HEK293T (cell line): Measurements from ENCODE around the gene PKD1L1.
"Not testable (repeated sequence)": the region's sequence is repeated elsewhere in the genome, so short reads cannot be mapped to it uniquely, and the experiment has no call there.

Experiments
- CTCF ChIA-PET: fragments of 350-600 bp; formaldehyde crosslinking; extraction: SDS; loops from one replicate; lab custom pipeline; 2021; ENCODE audit warnings: antibody characterized with exemption, inconsistent platforms; lab: Yijun Ruan, JAX
- POLR2A ChIA-PET: fragments of 350-600 bp; formaldehyde crosslinking; extraction: SDS; loops from one replicate; lab custom pipeline; 2020; ENCODE audit warnings: antibody characterized with exemption, inconsistent platforms; lab: Yijun Ruan, JAX
- DNase-seq: peaks from one replicate; pipeline ENCODE4 v3.0.0; 2012; ENCODE audit warnings: mixed read lengths; ENCODE audit errors: extremely low spot score
- ARNT ChIP-seq: fragments of 450-650 bp; IDR thresholded peaks from 2 replicates; pipeline ENCODE4 v1.6.1; 2017; ENCODE audit warnings: mild to moderate bottlenecking
- BHLHE40 ChIP-seq: fragments of 450-650 bp; IDR thresholded peaks from 2 replicates; pipeline ENCODE4 v1.6.1; 2016; ENCODE audit warnings: mild to moderate bottlenecking, moderate library complexity, borderline replicate concordance
- CTBP1 ChIP-seq: fragments of 450-650 bp; IDR thresholded peaks from 2 replicates; pipeline ENCODE4 v1.6.1; 2016; ENCODE audit warnings: borderline replicate concordance
- ELF4 ChIP-seq: fragments of 450-650 bp; IDR thresholded peaks from 2 replicates; pipeline ENCODE4 v1.6.1; 2017; ENCODE audit warnings: antibody characterized with exemption
- FOXA1 ChIP-seq: fragments of 450-650 bp; IDR thresholded peaks from 2 replicates; pipeline ENCODE4 v1.6.1; 2016; ENCODE audit warnings: mild to moderate bottlenecking
- FOXK2 ChIP-seq: fragments of 450-650 bp; IDR thresholded peaks from 2 replicates; pipeline ENCODE4 v1.6.1; 2016; ENCODE audit warnings: mild to moderate bottlenecking
- FOXM1 ChIP-seq: fragments of 450-650 bp; IDR thresholded peaks from 2 replicates; pipeline ENCODE4 v1.6.1; 2017; ENCODE audit warnings: mild to moderate bottlenecking, borderline replicate concordance
- HDGF ChIP-seq: fragments of 450-650 bp; IDR thresholded peaks from 2 replicates; pipeline ENCODE4 v1.6.1; 2017; ENCODE audit warnings: antibody characterized with exemption, borderline replicate concordance
- L3MBTL2 ChIP-seq: fragments of 450-650 bp; conservative IDR thresholded peaks from 2 replicates; pipeline ENCODE4 v1.6.1; 2016; ENCODE audit warnings: mild to moderate bottlenecking
- LEF1 ChIP-seq: fragments of 450-650 bp; IDR thresholded peaks from 2 replicates; pipeline ENCODE4 v1.6.1; 2017; ENCODE audit warnings: mild to moderate bottlenecking, borderline replicate concordance
- NFRKB ChIP-seq: fragments of 450-650 bp; IDR thresholded peaks from 2 replicates; pipeline ENCODE4 v1.6.1; 2016; ENCODE audit warnings: mild to moderate bottlenecking, moderate library complexity
- SP1 ChIP-seq: fragments of 450-650 bp; IDR thresholded peaks from 2 replicates; pipeline ENCODE4 v1.6.1; 2017
- SUZ12 ChIP-seq: fragments of 450-650 bp; IDR thresholded peaks from 2 replicates; pipeline ENCODE4 v1.6.1; 2016; ENCODE audit warnings: mild to moderate bottlenecking
- TARDBP ChIP-seq: fragments of 450-650 bp; IDR thresholded peaks from 2 replicates; pipeline ENCODE4 v1.6.1; 2016
- ZNF384 ChIP-seq: fragments of 450-650 bp; IDR thresholded peaks from 2 replicates; pipeline ENCODE4 v1.6.1; 2016
- TF ChIP-seq, protein P1 (sequence below): fragments of 450-650 bp; IDR thresholded peaks from 2 replicates; pipeline ENCODE4 v1.6.1; 2016

PKD1L1 gene

DNA sequence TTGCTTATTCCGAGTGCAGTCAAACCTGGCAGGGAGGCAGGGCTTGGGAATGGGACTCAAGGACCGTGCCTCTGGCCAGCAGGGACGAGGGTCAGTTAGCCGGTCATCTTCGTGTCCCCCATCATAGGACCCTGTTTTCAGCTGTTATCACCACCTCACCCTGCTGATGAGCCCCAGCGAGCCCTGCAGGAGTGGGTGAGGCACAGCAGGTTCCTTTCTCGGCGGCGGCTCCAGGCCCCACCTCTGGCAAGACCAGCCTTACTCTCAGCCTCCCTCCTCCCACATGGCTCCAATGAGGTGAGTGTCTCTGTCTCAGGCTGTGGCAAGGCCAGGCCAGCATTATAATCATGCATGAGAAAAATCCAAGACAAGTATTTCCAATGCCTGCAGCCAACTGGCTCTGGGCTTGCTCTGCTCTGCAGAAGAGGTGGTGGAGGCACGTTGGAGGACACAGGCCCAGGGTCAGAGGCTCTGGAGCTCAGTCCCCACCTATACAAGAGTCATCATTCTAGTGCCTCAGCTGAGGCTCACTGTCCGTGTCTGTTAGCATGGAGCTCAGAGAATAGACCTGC, 15.7 kb downstream of the PKD1L1 start:
- ChIA-PET CTCF (no interaction called here), POLR2A (no interaction called here)
- DNase-seq = no peak
- TF ChIP-seq, protein P1, sequence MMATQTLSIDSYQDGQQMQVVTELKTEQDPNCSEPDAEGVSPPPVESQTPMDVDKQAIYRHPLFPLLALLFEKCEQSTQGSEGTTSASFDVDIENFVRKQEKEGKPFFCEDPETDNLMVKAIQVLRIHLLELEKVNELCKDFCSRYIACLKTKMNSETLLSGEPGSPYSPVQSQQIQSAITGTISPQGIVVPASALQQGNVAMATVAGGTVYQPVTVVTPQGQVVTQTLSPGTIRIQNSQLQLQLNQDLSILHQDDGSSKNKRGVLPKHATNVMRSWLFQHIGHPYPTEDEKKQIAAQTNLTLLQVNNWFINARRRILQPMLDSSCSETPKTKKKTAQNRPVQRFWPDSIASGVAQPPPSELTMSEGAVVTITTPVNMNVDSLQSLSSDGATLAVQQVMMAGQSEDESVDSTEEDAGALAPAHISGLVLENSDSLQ = no peak

DNA sequence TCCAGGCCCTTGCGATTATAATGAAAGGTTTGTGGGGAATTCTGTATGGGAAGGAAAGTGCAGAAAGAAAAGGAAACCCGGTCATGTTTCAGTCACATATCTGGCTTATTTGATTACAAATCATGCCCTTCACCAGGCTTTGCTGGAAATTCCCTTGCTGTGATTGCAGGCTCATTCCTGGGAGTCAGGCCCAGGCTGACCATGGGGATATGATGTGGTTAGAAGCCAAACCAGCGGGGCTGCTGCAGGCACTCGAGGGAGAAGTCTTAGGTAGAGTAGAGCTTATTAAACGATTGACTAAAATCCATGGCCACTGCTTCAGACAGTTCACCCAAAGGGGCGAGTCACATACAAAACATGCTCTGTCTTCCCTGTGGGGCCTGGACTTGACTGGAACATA, 16.2 kb downstream of the PKD1L1 start:
- CTCF ChIA-PET = no interaction called here
- DNase-seq = no peak
- TF ChIP-seq ZNF384 = no peak
- TF ChIP-seq LEF1 = no peak
- no peak for TF ChIP-seq CTBP1
- TF ChIP-seq ELF4 = no peak
- TF ChIP-seq L3MBTL2 = no peak
- no peak for TF ChIP-seq HDGF
- TF ChIP-seq FOXK2 = no peak
- TF ChIP-seq SP1 = no peak
- no peak for TF ChIP-seq BHLHE40
- TF ChIP-seq NFRKB = no peak
- TF ChIP-seq FOXM1 = no peak
- TF ChIP-seq TARDBP = no peak
- no peak for TF ChIP-seq FOXA1
- no peak for TF ChIP-seq SUZ12
- TF ChIP-seq, protein P1 = no peak
- no peak for TF ChIP-seq ARNT
- POLR2A ChIA-PET = no interaction called here

DNA sequence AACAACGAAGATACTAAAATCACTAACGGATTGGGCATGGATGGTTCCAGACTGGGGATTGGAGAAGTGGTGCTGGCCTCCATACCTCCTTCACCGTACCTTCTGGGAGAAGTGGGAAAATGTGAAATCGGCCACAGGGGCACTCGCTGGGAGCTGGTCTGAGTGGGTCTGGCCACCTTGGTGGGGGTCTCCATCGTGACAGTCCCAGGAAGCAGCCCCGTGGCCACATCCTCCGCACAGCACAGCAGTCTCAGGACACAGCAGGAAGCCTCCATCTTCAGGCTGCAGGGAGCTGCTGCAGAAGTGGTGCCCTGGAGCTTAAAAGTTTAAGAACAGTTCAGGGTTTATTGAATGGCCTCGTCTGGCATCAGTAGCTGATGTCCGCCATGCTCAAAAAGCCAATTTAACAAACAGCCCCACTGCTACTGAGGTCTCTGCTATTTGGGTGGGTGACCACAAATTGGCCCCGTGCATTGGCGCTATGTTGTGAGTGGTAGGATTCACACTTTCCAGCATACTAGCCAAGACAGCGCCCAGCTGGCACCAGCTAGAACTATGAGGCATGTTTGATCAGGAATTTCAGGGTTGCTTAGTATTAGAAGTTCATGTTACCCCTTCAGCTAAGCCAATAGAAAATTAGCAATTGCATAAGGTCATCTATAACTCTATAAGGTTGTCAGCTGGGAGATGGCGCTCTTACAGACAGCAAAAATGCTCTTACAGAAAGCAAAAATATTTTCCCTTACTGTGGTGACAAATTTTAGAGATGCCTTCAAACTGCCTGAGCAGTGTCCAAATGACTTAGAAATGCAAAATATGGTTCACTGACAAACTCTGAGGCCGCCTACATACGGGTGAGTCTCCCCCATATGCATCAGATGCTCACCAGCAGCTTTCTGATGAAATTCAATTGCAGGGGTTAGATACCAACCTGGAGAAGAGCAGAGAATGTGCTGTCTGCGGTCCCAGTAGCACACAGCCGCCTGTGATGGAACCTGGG, 17.0 kb downstream of the PKD1L1 start:
- TF ChIP-seq FOXK2 = no peak
- TF ChIP-seq CTBP1 = no peak
- TF ChIP-seq FOXA1 = no peak
- no peak for TF ChIP-seq NFRKB
- no peak for TF ChIP-seq ELF4
- no peak for TF ChIP-seq SP1
- TF ChIP-seq L3MBTL2 = no peak
- TF ChIP-seq ZNF384 = no peak
- no peak for TF ChIP-seq FOXM1
- no peak for TF ChIP-seq SUZ12
- TF ChIP-seq, protein P1 = no peak
- no peak for TF ChIP-seq HDGF
- no peak for TF ChIP-seq LEF1
- no peak for DNase-seq
- ChIA-PET CTCF (no interaction called here), POLR2A (no interaction called here)

DNA sequence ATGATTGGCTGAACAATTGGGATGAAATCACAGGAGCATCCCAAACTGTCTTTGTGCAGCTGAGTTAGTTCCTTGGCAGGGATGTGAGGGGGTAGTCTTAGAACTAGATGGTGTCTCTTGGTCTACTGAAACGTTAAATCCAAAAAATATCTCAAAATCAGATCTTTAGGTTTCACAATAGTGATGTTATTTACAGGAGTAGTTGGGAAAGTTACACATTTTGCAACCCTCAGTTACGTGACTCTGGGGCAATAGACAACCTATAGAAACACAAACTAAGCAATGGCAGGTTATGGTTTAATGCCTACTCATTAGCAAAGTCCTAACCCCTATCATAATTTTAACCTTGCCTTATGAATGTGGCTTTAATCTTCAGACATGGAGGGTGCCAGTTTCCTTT, 24.0 kb downstream of the PKD1L1 start:
- CTCF ChIA-PET = no interaction called here

DNA sequence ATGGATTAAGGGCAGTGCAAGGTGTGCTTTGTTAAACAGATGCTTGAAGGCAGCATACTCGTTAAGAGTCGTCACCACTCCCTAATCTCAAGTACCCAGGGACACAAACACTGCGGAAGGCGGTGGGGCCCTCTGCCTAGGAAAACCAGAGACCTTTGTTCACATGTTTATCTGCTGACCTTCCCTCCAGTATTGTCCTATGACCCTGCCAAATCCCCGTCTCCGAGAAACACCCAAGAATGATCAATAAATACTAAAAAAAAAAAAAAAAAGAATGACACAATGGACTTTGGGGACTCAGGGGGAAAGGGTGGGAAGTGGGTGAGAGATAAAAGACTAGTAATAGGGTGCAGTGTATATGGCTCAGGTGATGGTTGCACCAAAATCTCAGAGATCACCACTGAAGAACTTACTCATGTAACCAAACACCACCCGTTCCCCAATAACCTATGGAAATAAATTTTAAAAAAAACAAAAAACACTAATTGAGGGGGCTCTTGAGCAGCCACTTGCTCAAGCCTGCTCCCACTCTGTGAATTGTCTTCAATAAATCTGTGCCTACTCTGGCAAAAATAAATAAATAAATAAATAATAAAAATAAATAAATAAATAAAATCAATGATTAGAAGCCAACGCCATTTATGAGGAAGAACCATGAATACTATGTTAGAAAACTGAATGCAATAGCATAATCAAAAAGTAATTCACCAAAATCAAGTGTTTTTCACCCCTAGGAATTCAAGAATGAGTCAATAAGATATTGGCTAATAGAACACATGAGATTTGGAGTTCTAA, 25.0 kb downstream of the PKD1L1 start:
- DNase-seq, POLR2A ChIA-PET, CTCF ChIA-PET: not testable (repeated sequence)

More for the DNA sequence above, 24.0 kb downstream of the PKD1L1 start:
- POLR2A ChIA-PET = no interaction called here
- no peak for DNase-seq
- TF ChIP-seq BHLHE40 = no peak
- TF ChIP-seq NFRKB = no peak
- TF ChIP-seq, protein P1 = no peak
- TF ChIP-seq ZNF384 = no peak
- TF ChIP-seq ELF4 = no peak
- TF ChIP-seq HDGF = no peak
- TF ChIP-seq SUZ12 = no peak
- TF ChIP-seq CTBP1 = no peak
- TF ChIP-seq LEF1 = no peak

DNA sequence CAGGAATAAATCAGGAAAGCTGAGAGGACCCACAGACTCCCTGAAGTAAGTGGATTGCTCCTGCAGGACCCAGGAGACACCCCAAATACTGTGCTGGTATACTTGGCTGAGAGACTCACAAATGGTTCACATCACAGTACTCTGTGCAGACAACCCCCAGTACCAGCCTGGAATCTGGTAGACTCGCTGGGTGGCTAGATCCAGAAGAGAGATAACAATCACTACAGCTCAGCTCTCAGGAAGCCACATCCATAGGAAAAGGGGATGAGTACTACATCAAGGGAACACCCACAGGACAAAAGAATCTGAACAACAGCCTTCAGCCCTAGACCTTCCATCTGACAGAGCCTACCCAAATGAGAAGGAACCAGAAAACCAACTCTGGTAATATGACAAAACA, 31.8 kb downstream of the PKD1L1 start:
- DNase-seq, POLR2A ChIA-PET, CTCF ChIA-PET: not testable (repeated sequence)
